ENCODE measurements around the gene NHSL1. TPM values are rescaled to one million over a fixed set of nuclear protein-coding genes. Genes with fewer than 3 reads are reported as not detected.

NHSL1 gene
- total RNA-seq, 2 donors from 2014 or later: 16.3 to 17.5 TPM

DNA sequence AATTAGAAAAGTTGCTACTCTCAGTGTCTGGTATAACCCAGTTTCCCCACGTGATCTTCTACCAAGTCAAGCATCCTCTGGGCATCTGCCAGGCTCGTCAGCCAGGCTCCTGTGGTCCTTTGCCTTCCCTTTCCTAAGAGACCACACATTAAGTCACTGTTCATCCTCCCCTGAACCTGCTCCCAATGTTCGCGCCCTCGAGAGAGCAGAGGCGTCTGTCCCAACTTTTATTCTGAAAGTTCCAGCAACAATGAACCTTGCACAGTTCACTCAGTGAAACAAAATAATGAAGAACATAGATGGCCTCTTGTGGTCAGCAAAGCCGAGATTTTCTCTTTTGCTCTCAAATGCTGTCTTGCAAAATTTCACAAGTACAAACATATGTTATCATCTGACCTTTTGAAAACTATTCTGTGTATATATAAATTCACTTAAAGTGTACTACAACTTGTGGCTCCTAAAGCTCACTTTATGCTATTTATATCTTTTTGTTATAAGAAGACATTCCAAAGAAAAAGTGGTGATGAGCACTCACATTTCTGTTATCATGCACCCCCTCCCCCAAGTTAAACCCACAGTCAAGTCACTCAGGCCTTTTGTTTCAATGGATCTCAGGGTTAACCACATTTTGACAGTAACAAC, 39.2 kb upstream of the NHSL1 start:
- Mint-ChIP-seq H3K4me1 (peaks cover 82% of the 10 kb centered on the region), H3K27me3 (ENCODE audit: insufficient read depth) (no peaks in the 10 kb centered on the region), H3K27ac (no peak overlapping the region), H3K9me3 (no peaks in the 10 kb centered on the region), H3K36me3 (ENCODE audit: low read depth) (no peaks in the 10 kb centered on the region), H3K4me3 (no peak overlapping the region)
- 81 to 94% methylated on average over 6 to 7 of the region's 7 CpGs for WGBS, 2 experiments (ENCODE audit: insufficient coverage in 1 of 2, insufficient read length in 1 of 2)
- H3K4me1 ChIP-seq (ENCODE audit: control insufficient read depth, insufficient read depth, low read length): peaks cover 45% of the 10 kb centered on the region
- H3K27ac ChIP-seq (ENCODE audit: low read depth, low read length): no peak overlapping the region
- no peaks in the 10 kb centered on the region for H3K9me3 ChIP-seq (ENCODE audit: control insufficient read depth, low read length)
- H3K36me3 ChIP-seq (ENCODE audit: control insufficient read depth, insufficient read depth, low read length): no peaks in the 10 kb centered on the region
- no peak for DNase-seq
- no peak overlapping the region for H3K4me3 ChIP-seq (ENCODE audit: low read length)
- TF ChIP-seq, protein P1, sequence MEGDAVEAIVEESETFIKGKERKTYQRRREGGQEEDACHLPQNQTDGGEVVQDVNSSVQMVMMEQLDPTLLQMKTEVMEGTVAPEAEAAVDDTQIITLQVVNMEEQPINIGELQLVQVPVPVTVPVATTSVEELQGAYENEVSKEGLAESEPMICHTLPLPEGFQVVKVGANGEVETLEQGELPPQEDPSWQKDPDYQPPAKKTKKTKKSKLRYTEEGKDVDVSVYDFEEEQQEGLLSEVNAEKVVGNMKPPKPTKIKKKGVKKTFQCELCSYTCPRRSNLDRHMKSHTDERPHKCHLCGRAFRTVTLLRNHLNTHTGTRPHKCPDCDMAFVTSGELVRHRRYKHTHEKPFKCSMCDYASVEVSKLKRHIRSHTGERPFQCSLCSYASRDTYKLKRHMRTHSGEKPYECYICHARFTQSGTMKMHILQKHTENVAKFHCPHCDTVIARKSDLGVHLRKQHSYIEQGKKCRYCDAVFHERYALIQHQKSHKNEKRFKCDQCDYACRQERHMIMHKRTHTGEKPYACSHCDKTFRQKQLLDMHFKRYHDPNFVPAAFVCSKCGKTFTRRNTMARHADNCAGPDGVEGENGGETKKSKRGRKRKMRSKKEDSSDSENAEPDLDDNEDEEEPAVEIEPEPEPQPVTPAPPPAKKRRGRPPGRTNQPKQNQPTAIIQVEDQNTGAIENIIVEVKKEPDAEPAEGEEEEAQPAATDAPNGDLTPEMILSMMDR (conservative IDR thresholded peaks at IDR 0.05): no peak
- no peaks in the 10 kb centered on the region for H3K27me3 ChIP-seq (ENCODE audit: control insufficient read depth, insufficient read depth, low read length, poor library complexity, severe bottlenecking)
- H3K9ac ChIP-seq (ENCODE audit: extremely low read depth, low read length, poor library complexity, severe bottlenecking): no peak overlapping the region

DNA sequence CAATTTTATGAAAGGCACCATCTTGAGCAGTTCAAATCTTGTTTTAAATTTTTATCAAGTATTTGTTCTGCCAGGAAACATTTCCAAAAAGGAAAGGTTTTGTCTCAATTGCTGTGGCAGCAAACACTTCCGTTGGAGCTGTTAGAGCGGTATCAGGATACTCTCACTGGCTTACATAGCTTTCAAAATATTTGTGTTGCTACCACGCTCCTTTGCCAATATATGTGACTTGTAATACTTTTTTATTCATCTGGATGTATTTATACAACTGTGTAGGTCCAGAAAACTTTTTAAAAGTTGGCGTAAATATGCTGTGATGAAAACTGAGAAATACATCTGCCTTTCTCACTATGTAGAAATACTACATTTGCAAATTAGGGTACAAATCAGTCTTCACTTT, 37.8 kb upstream of the NHSL1 start:
- WGBS, 2 experiments (ENCODE audit: insufficient coverage in 1 of 2, insufficient read length in 1 of 2): 83 to 100% methylated on average over 1 to 3 of the region's 4 CpGs
- Histone ChIP-seq H3K4me3 (ENCODE audit: low read length) (peak overlapping the region; percentile 12), H3K27ac (ENCODE audit: low read depth, low read length) (no peak overlapping the region), H3K9ac (ENCODE audit: extremely low read depth, low read length, poor library complexity, severe bottlenecking) (no peak overlapping the region), H3K36me3 (ENCODE audit: control insufficient read depth, insufficient read depth, low read length) (no peaks in the 10 kb centered on the region), H3K9me3 (ENCODE audit: control insufficient read depth, low read length) (no peaks in the 10 kb centered on the region), H3K27me3 (ENCODE audit: control insufficient read depth, insufficient read depth, low read length, poor library complexity, severe bottlenecking) (no peaks in the 10 kb centered on the region), H3K4me1 (ENCODE audit: control insufficient read depth, insufficient read depth, low read length) (peaks cover 42% of the 10 kb centered on the region)
- no peak overlapping the region for H3K4me3 Mint-ChIP-seq
- no peak overlapping the region for H3K27ac Mint-ChIP-seq
- H3K4me1 Mint-ChIP-seq: peaks cover 76% of the 10 kb centered on the region
- DNase-seq: no peak
- H3K9me3 Mint-ChIP-seq: no peaks in the 10 kb centered on the region
- H3K27me3 Mint-ChIP-seq (ENCODE audit: insufficient read depth): no peaks in the 10 kb centered on the region
- no peaks in the 10 kb centered on the region for H3K36me3 Mint-ChIP-seq (ENCODE audit: low read depth)
- TF ChIP-seq, protein P1 (conservative IDR thresholded peaks at IDR 0.05): no peak

DNA sequence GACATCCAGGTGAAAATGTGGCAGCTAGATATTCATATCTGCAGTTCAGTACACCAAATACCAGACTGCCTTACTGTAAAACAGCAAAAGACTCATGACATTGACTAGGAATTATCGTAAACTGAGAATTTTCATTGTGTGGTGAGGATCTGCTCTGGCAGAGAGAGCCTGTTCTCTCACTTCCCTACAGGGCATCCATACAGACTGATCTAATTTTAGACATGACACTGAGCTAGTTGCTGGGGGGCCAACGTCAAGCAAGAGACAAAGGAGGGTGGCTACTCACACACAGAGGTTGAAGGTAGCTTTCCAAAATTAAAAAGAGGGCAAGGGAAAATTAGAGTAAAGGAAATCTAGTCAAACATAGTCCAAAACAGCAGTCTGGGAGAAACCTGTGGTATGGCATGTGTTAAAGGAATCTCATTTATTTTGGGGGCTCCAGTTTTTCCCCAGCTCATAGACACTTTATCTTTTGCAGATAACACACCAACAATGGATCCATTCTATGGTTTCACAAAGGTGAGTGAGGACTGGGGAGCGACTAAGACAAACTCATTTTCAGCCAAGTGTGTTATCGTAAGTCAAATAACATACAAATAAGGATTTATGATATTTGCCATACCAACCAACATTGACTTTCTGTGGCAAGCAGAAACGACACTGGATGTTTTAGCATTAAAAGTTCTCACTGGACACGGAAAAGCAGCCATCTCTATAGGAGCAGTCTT, 36.6 kb upstream of the NHSL1 start:
- WGBS, 2 experiments (ENCODE audit: insufficient coverage in 1 of 2, insufficient read length in 1 of 2): 80 to 90% methylated on average over 4 to 6 of the region's 6 CpGs
- Mint-ChIP-seq H3K4me3 (no peak overlapping the region), H3K27ac (peak overlapping the region; percentile 78), H3K27me3 (ENCODE audit: insufficient read depth) (no peaks in the 10 kb centered on the region), H3K36me3 (ENCODE audit: low read depth) (no peaks in the 10 kb centered on the region), H3K4me1 (peaks cover 69% of the 10 kb centered on the region), H3K9me3 (no peaks in the 10 kb centered on the region)
- H3K9ac ChIP-seq (ENCODE audit: extremely low read depth, low read length, poor library complexity, severe bottlenecking): no peak overlapping the region
- no peak overlapping the region for H3K27ac ChIP-seq (ENCODE audit: low read depth, low read length)
- peak overlapping the region; percentile 57 for H3K4me3 ChIP-seq (ENCODE audit: low read length)
- TF ChIP-seq, protein P1 (conservative IDR thresholded peaks at IDR 0.05): no peak
- H3K9me3 ChIP-seq (ENCODE audit: control insufficient read depth, low read length): no peaks in the 10 kb centered on the region
- H3K27me3 ChIP-seq (ENCODE audit: control insufficient read depth, insufficient read depth, low read length, poor library complexity, severe bottlenecking): no peaks in the 10 kb centered on the region
- H3K36me3 ChIP-seq (ENCODE audit: control insufficient read depth, insufficient read depth, low read length): no peaks in the 10 kb centered on the region
- H3K4me1 ChIP-seq (ENCODE audit: control insufficient read depth, insufficient read depth, low read length): peaks cover 35% of the 10 kb centered on the region
- DNase-seq: no peak
